ENCODE data around the gene DERL3. TPM values are rescaled to one million over a fixed set of nuclear protein-coding genes. Genes with fewer than 3 reads are reported as not detected.

The DERL3 gene
- total and polyA plus RNA-seq, 11 donors = 0.24 to 12.7 (median 1.7) TPM

- peak overlapping the region in 4 of 12 donors; percentile 33 to 53 (median 44) for H3K27ac ChIP-seq
- TF ChIP-seq CTCF (IDR thresholded peaks at IDR 0.05) (no peak), POLR2A (IDR thresholded peaks at IDR 0.05) (no peak)
Observed at GRCh38 chr22:23789638-23790037, 49.2 kb downstream of the DERL3 start.

GRCh38 chr22:23789121-23789520 lies 49.7 kb downstream of the DERL3 start:
- DNase-seq (peak in 1 of 5 donors; percentile 10), ATAC-seq (no peak)
- no peak for TF ChIP-seq POLR2A (IDR thresholded peaks at IDR 0.05)
- no peak for TF ChIP-seq CTCF (IDR thresholded peaks at IDR 0.05)
- intact Hi-C loops (cut with DNase I) = loop anchor here in 4 of 10 donors (2.0 to 5.0 kb wide), 4 partner anchors 18 to 58 kb away; partner anchors contain the start of gene DERL3 (in 1 of the 4)
- peaks cover 8 to 59% (median 47%) of the 10 kb centered on the region in 12 donors for H3K4me1 ChIP-seq
- H3K27ac ChIP-seq = peak overlapping the region in 4 of 12 donors; percentile 33 to 53 (median 44)
- H3K27me3 ChIP-seq = no peaks in the 10 kb centered on the region
- WGBS, 4 donors = 71 to 77% (median 76%) methylated on average over 4 of the region's 4 CpGs
- peaks cover 0 to 34% (median 25%) of the 10 kb centered on the region in 9 donors for H3K36me3 ChIP-seq
- H3K9me3 ChIP-seq = no peaks in the 10 kb centered on the region
- H3K4me3 ChIP-seq = no peak overlapping the region

More at GRCh38 chr22:23789638-23790037, 49.2 kb downstream of the DERL3 start:
- ATAC-seq (no peak), DNase-seq (peak in 1 of 5 donors; percentile 17)
- Histone ChIP-seq H3K4me3 (no peak overlapping the region), H3K36me3 (peaks cover 0 to 39% (median 30%) of the 10 kb centered on the region in 9 donors), H3K4me1 (peaks cover 8 to 59% (median 47%) of the 10 kb centered on the region in 12 donors), H3K27me3 (no peaks in the 10 kb centered on the region), H3K9me3 (no peaks in the 10 kb centered on the region)
- intact Hi-C loops (cut with DNase I) = loop anchor here in 4 of 10 donors (2.0 to 5.0 kb wide), 4 partner anchors 19 to 58 kb away; partner anchors contain the start of gene DERL3 (in 1 of the 4)
- 68 to 71% (median 70%) methylated on average over 3 to 4 of the region's 4 CpGs for WGBS, 4 donors

GRCh38 chr22:23787910-23788309 lies 50.9 kb downstream of the DERL3 start:
- H3K4me3 ChIP-seq = peak overlapping the region; percentile 63 to 100 (median 96)
- H3K36me3 ChIP-seq = peaks cover 0 to 22% (median 12%) of the 10 kb centered on the region in 9 donors
- WGBS, 4 donors = 53 to 61% (median 58%) methylated on average over 3 of the region's 3 CpGs
- intact Hi-C loops (cut with DNase I) = loop anchor here in 5 of 10 donors (1.0 to 5.0 kb wide), 6 partner anchors 15 to 59 kb away; partner anchors contain the start of genes DERL3 (in 1 of the 5) and MMP11 (in 1 of the 5)
- TF ChIP-seq POLR2A (IDR thresholded peaks at IDR 0.05) = no peak
- TF ChIP-seq CTCF (IDR thresholded peaks at IDR 0.05) = no peak
- peak overlapping the region in 8 of 12 donors; percentile 99 to 100 (median 100) for H3K27ac ChIP-seq
- H3K27me3 ChIP-seq = no peaks in the 10 kb centered on the region
- peaks cover 8 to 59% (median 47%) of the 10 kb centered on the region in 12 donors for H3K4me1 ChIP-seq
- ATAC-seq (no peak), DNase-seq (peak in 1 of 5 donors; percentile 7)
- no peaks in the 10 kb centered on the region for H3K9me3 ChIP-seq

GRCh38 chr22:23787600-23787896 lies 51.3 kb downstream of the DERL3 start:
- no peak for ATAC-seq

More at GRCh38 chr22:23787600-23787896, 51.3 kb downstream of the DERL3 start:
- peak overlapping the region; percentile 91 to 100 (median 100) for H3K27ac ChIP-seq
- H3K4me3 ChIP-seq = peak overlapping the region; percentile 63 to 100 (median 96)
- TF ChIP-seq CTCF (IDR thresholded peaks at IDR 0.05) = no peak
- TF ChIP-seq POLR2A (IDR thresholded peaks at IDR 0.05) = no peak
- 0 to 4% (median 2%) methylated on average over 5 of the region's 5 CpGs for WGBS, 4 donors
- peaks cover 0 to 18% (median 9%) of the 10 kb centered on the region in 9 donors for H3K36me3 ChIP-seq
- H3K9me3 ChIP-seq = no peaks in the 10 kb centered on the region
- H3K27me3 ChIP-seq = no peaks in the 10 kb centered on the region
- intact Hi-C loops (cut with DNase I) = loop anchor here in 5 of 10 donors (1.0 to 5.0 kb wide), 5 partner anchors 15 to 60 kb away; partner anchors contain the start of genes DERL3 (in 1 of the 5) and MMP11 (in 1 of the 5)
- H3K4me1 ChIP-seq = peaks cover 8 to 59% (median 47%) of the 10 kb centered on the region in 12 donors
- no peak for DNase-seq

Measured in heart left ventricle (tissue), 16 donors.